Karpas-422 (cell line): ENCODE measurements around the gene FFAR2. TPM values are rescaled to one million over a fixed set of nuclear protein-coding genes. Genes with fewer than 3 reads are reported as not detected.
"Not testable (repeated sequence)": the region's sequence is repeated elsewhere in the genome, so short reads cannot be mapped to it uniquely, and the experiment has no call there.

ENCODE experiments used
- DNase-seq: peaks from one replicate; pipeline ENCODE4 v3.0.0-alpha.2; 2015
- H2AFZ ChIP-seq: fragments of 200-600 bp; sonication (generic); 2 replicates; pipeline ENCODE4 v1.6.1; 2014; ENCODE audit warnings: antibody characterized with exemption, low read length, mixed read lengths
- H3K27ac ChIP-seq: fragments of 200-600 bp; sonication (generic); 2 replicates; pipeline ENCODE4 v1.5.1; 2014; ENCODE audit warnings: mild to moderate bottlenecking, low read length, moderate library complexity
- H3K27me3 ChIP-seq: fragments of 200-600 bp; sonication (generic); 2 replicates; pipeline ENCODE4 v1.6.1; 2014; ENCODE audit warnings: low read length, mixed read lengths
- H3K36me3 ChIP-seq: fragments of 200-600 bp; sonication (generic); 2 replicates; pipeline ENCODE4 v1.6.1; 2014; ENCODE audit warnings: low read length, mixed read lengths; ENCODE audit not compliant: insufficient read depth
- H3K4me1 ChIP-seq: fragments of 200-600 bp; sonication (generic); 2 replicates; pipeline ENCODE4 v1.6.1; 2014; ENCODE audit warnings: mild to moderate bottlenecking, low read length, mixed read lengths
- H3K4me2 ChIP-seq: fragments of 200-600 bp; sonication (generic); 2 replicates; pipeline ENCODE4 v1.6.1; 2014; ENCODE audit warnings: low read length, low read depth, mild to moderate bottlenecking; ENCODE audit not compliant: poor library complexity, severe bottlenecking
- H3K4me3 ChIP-seq: fragments of 200-600 bp; sonication (generic); 2 replicates; pipeline ENCODE4 v1.5.1; 2014; ENCODE audit warnings: mild to moderate bottlenecking, antibody characterized with exemption, low read length, mixed read lengths
- H3K79me2 ChIP-seq: fragments of 200-600 bp; sonication (generic); 2 replicates; pipeline ENCODE4 v1.6.1; 2014; ENCODE audit warnings: mild to moderate bottlenecking, low read length, mixed read lengths
- H3K9ac ChIP-seq: fragments of 200-600 bp; sonication (generic); 2 replicates; pipeline ENCODE4 v1.6.0; 2014; ENCODE audit warnings: low read length
- H3K9me2 ChIP-seq: fragments of 200-600 bp; sonication (generic), shearing (Covaris generic); replicated peaks from 2 replicates; pipeline ENCODE4 v1.6.0; 2014; ENCODE audit warnings: mild to moderate bottlenecking, low read length, moderate library complexity; ENCODE audit not compliant: insufficient read depth
- H3K9me3 ChIP-seq: fragments of 300-700, 200-600 bp; sonication (generic); 2 replicates; pipeline ENCODE4 v1.6.1; 2014; ENCODE audit warnings: low read length, mixed read lengths
- H4K20me1 ChIP-seq: fragments of 200-600 bp; sonication (generic); 2 replicates; pipeline ENCODE4 v1.6.1; 2014; ENCODE audit warnings: mild to moderate bottlenecking, antibody characterized with exemption, low read length, low read depth; ENCODE audit not compliant: insufficient read depth
- total RNA-seq: library from RNA; depleted of rRNA; stranded (reverse); fragments of >200 nt; shearing (Covaris generic); gene quantifications from 2 replicates; pipeline ENCODE4 v1.2.3, GENCODE V29; 2014; ENCODE audit warnings: low replicate concordance

The FFAR2 gene
- total RNA-seq, 1 experiment from 2014 or later, result not detected

DNA sequence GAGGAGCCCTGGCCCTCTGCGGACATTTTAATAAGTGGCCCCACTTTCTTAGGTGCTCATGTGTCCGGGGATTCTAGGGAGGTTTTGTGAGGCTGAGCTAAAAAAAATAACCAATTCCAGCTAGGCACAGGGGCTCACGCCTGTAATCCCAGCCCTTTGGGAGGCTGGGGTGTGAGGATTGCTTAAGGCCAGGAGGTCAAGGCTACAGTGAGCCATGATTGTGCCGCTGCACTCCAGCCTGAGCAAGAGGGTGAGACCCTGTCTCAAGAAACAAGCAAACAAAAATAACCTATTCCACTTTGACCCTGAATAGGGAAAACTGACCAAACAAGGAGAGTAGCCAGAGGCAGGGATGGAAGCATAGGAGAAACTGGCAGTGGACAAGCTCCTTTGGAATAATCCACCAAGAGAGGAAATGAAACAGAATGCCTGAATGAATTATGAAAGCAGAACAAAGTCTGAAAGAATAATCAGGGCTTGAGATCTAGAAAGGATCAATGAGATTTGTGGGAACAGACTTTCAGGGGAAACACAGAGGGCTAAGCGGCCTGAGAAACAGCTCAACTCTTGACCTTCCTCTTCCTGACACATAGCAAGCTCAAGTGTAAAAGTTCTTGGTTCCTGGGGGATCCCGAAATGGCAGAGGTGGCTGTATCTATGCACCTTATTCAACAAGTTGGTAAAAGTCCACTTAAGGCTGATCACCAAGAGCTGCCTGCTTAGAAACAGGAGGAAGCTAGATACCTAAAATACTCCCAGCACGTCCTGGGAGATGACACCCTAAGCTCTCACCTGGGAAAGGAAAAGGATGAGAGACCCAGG is 30.1 kb upstream of the FFAR2 start:
- Histone ChIP-seq H3K9me2 (no peaks in the 10 kb centered on the region), H3K9me3 (no peaks in the 10 kb centered on the region), H3K4me3 (no peak overlapping the region), H3K4me2 (no peak overlapping the region), H3K79me2 (no peaks in the 10 kb centered on the region), H3K4me1 (peaks cover 3% of the 10 kb centered on the region; the same call in 1 of the 2 replicates), H3K9ac (no peak overlapping the region), H3K36me3 (no peaks in the 10 kb centered on the region), H3K27me3 (no peaks in the 10 kb centered on the region), H2AFZ (no peak overlapping the region), H4K20me1 (no peaks in the 10 kb centered on the region), H3K27ac (no peak overlapping the region)
- no peak for DNase-seq

DNA sequence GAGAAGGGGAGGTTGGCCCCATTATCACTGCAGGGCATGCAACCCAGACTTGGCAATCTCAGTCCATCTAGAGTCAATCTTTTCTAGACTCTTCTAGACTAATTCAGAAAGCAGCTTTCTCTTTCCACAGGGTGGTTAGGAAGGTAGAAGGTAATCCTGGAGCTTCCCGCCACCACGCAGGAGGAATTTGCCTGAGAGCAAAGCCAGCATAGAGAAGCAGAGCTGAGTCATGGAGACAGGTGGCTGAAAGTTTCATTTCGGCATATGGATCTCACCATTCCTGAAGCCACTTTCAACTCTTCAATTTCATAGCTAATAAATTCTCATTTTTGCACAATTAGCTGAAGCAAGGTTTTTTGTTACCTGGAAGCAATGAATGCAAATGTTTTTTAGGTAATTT is 29.0 kb upstream of the FFAR2 start:
- Histone ChIP-seq H2AFZ (no peak overlapping the region), H3K9me3 (no peaks in the 10 kb centered on the region), H3K4me2 (no peak overlapping the region), H3K36me3 (no peaks in the 10 kb centered on the region), H4K20me1 (no peaks in the 10 kb centered on the region), H3K9ac (no peak overlapping the region), H3K27ac (no peak overlapping the region), H3K27me3 (no peaks in the 10 kb centered on the region), H3K9me2 (no peaks in the 10 kb centered on the region), H3K4me3 (no peak overlapping the region), H3K4me1 (peaks cover 3% of the 10 kb centered on the region; the same call in 1 of the 2 replicates), H3K79me2 (no peaks in the 10 kb centered on the region)
- DNase-seq, result no peak

DNA sequence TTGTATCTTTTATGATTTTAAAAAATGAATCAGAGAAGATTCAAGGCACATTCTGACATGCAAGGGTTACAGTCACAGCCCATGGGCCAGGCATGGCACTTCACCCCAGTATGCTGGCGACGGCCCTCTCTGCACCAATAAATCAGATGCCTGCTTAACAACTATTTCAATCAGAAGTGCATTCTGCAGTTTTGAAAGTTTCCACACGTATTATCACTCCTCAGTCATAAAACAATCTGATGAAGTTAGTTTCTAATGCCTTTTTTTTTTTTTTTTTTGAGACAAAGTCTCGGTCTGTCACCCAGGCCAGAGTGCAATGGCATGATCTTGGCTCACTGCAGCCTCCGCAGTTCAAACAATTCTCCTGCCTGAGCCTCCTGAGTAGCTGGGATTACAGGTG is 28.3 kb upstream of the FFAR2 start:
- Histone ChIP-seq H3K4me1 (peaks cover 3% of the 10 kb centered on the region; the same call in 1 of the 2 replicates), H4K20me1 (no peaks in the 10 kb centered on the region), H3K79me2 (no peaks in the 10 kb centered on the region), H3K9me2 (no peaks in the 10 kb centered on the region), H3K4me2 (no peak overlapping the region), H3K9ac (no peak overlapping the region), H3K9me3 (no peaks in the 10 kb centered on the region), H3K27ac (no peak overlapping the region), H3K27me3 (no peaks in the 10 kb centered on the region), H3K4me3 (no peak overlapping the region), H2AFZ (no peak overlapping the region), H3K36me3 (no peaks in the 10 kb centered on the region)
- no peak for DNase-seq

DNA sequence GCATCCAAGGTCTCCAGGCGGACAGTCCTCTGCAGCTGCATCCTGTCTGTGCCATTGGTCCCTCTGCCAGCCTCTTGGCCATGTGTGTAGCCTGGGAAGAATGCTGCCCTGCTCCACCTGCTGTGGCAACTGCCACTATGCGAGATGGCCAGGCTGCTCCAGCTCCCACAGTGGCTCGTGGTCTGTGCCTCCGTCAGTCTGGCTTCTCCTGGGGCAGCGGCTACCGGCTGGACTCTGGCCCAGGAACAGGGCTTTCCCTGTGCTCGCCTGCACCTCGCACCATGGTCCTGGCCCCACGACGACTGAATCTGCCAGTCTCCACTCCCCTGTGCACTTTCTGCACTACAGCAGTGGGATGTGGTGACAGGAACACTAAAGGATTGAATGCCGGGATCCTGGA is 26.7 kb upstream of the FFAR2 start:
- Histone ChIP-seq H3K9me3 (no peaks in the 10 kb centered on the region), H3K4me3 (no peak overlapping the region), H3K9me2 (no peaks in the 10 kb centered on the region), H3K36me3 (no peaks in the 10 kb centered on the region), H3K4me2 (no peak overlapping the region), H4K20me1 (no peaks in the 10 kb centered on the region), H3K27ac (no peak overlapping the region), H2AFZ (no peak overlapping the region), H3K4me1 (no peaks in the 10 kb centered on the region), H3K27me3 (no peaks in the 10 kb centered on the region), H3K9ac (no peak overlapping the region), H3K79me2 (no peaks in the 10 kb centered on the region)
- no peak for DNase-seq

DNA sequence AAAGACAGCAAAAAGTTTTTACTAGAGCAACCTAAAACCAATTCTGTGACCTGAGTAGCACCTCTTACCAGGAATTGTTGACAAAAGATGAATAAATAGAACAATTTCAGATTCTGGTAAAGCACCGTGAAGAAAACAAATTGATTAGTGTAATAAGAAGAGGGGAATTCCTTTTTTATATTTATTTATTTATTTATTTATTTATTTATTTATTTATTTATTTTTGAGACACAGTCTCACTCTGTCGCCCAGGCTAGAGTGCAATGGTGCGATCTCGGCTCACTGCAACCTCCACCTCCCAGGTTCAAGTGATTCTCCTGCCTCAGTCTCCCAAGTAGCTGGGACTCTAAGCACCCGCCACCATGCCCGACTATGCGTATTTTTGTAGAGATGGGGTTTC is 24.7 kb upstream of the FFAR2 start:
- H3K9me2 ChIP-seq, H3K36me3 ChIP-seq, H3K9ac ChIP-seq, H3K9me3 ChIP-seq, H3K4me2 ChIP-seq, H3K27me3 ChIP-seq, H3K4me1 ChIP-seq, H4K20me1 ChIP-seq, DNase-seq, H3K27ac ChIP-seq, H3K79me2 ChIP-seq, H3K4me3 ChIP-seq, H2AFZ ChIP-seq: not testable (repeated sequence)

DNA sequence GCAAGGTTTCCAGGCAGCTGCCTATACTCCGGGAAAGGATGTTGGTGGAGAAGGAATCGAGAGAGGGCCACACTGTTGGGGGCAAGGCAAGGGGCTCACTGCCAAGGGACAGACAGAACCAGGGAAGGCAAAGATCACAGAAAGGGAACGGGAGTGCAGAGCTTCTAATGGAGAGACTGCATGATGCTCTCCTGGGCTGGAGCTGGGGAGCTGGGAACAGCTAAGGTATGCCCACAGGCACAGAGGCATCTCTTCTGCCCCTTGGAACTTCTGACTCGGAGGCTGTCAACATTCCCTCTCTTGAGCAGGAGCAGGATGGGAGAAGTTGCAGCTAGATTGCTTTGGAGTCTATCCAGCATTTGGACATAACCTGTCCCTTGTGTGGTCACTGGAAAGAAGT is 22.4 kb upstream of the FFAR2 start:
- no peak overlapping the region for H3K9ac ChIP-seq
- DNase-seq, result no peak
- no peaks in the 10 kb centered on the region for H3K9me3 ChIP-seq
- no peaks in the 10 kb centered on the region for H3K9me2 ChIP-seq
- H3K36me3 ChIP-seq, result no peaks in the 10 kb centered on the region
- no peaks in the 10 kb centered on the region for H3K79me2 ChIP-seq
- H4K20me1 ChIP-seq, result no peaks in the 10 kb centered on the region
- H3K4me2 ChIP-seq, result no peak overlapping the region
- H3K4me1 ChIP-seq, result no peaks in the 10 kb centered on the region
- H3K27ac ChIP-seq, result no peak overlapping the region
- no peak overlapping the region for H2AFZ ChIP-seq
- H3K4me3 ChIP-seq, result no peak overlapping the region
- no peaks in the 10 kb centered on the region for H3K27me3 ChIP-seq

DNA sequence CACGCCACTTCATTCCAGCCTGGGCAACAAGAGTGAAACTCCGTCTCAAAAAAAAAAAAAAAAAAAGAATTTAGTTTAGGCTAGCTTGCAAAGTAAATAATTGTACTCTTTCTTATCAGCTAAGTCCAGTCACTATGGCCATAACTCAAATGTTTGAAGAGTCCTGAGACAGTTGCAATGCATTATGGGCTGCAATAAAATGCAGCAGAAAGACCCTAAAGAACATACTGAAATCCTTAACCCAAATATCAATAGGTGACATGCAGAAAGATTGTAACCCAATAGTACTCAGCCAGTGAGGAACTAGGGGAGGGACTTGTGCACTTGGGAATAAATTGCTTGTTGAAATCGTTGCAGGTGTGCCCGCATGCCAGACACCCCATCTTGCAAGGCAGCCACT is 20.9 kb upstream of the FFAR2 start:
- Histone ChIP-seq H3K4me3 (no peak overlapping the region), H3K27me3 (no peaks in the 10 kb centered on the region), H3K4me2 (no peak overlapping the region), H3K9me3 (no peaks in the 10 kb centered on the region), H3K79me2 (no peaks in the 10 kb centered on the region), H2AFZ (no peak overlapping the region), H3K36me3 (no peaks in the 10 kb centered on the region), H3K9me2 (no peaks in the 10 kb centered on the region), H3K9ac (no peak overlapping the region), H4K20me1 (no peaks in the 10 kb centered on the region), H3K4me1 (no peaks in the 10 kb centered on the region), H3K27ac (no peak overlapping the region)
- DNase-seq, result no peak

DNA sequence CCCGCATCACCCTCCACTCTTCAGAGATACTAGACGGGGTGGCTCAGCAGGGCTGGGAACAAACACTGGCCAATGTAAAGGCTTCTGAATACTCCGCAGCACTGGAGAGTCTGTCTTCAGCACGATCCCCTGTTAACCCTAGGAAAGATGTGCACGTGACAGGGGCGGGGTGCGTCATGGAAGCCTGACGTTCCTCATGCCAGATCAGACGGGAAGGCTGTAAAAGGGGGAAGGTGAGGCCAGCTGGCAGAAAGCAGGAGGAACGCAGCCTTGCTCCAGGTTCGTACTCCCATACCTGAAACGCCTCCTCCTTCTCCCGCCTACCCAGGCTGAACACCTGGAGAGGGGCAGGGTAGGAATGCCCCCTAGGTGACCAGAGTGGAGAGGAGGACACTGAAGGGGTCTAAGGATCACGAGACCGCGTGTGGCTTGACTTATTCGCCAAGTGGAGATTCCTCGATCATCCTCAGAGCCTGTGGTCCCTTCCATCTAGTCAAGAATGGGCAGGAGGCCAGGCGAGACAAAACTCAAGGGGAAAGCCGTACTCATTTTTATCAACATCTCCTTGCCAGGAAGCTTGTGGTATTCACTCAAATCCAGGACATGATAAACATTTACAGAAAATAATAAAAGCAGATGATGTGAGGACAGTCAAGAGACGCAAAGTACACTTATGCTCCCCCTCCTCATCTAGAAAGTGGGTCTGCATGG is 18.2 kb upstream of the FFAR2 start:
- Histone ChIP-seq H3K27me3 (no peaks in the 10 kb centered on the region), H4K20me1 (no peaks in the 10 kb centered on the region), H3K9ac (no peak overlapping the region), H2AFZ (no peak overlapping the region), H3K9me2 (no peaks in the 10 kb centered on the region), H3K4me3 (no peak overlapping the region), H3K79me2 (no peaks in the 10 kb centered on the region), H3K4me2 (no peak overlapping the region), H3K36me3 (no peaks in the 10 kb centered on the region), H3K27ac (no peak overlapping the region), H3K4me1 (no peaks in the 10 kb centered on the region), H3K9me3 (no peaks in the 10 kb centered on the region)
- DNase-seq, result no peak
